GM12864 (cell line): Measurements from ENCODE around the gene SHLD1.

Experiments
- DNase-seq: peaks from one replicate; pipeline ENCODE4 v3.0.0-alpha.2; 2011; ENCODE audit warnings: low read depth
- H3K4me3 ChIP-seq: 2 replicates; pipeline ENCODE4 v1.5.1; 2011; ENCODE audit warnings: mild to moderate bottlenecking, low read depth, low read length, control low read depth
- CTCF ChIP-seq: IDR thresholded peaks from 2 replicates; pipeline ENCODE4 v1.5.1; 2011; ENCODE audit warnings: low read depth, mild to moderate bottlenecking, moderate library complexity, low read length, control low read depth, inconsistent platforms; ENCODE audit errors: missing control alignments

Gene SHLD1

GRCh38 chr20:5840411-5841002, 90.3 kb downstream of the SHLD1 start:
- H3K4me3 ChIP-seq, result no peak overlapping the region
- no peak for TF ChIP-seq CTCF
- no peak for DNase-seq

- no peak overlapping the region for H3K4me3 ChIP-seq
- no peak for DNase-seq
- TF ChIP-seq CTCF, result no peak
Observed at GRCh38 chr20:5841522-5841921, 91.3 kb downstream of the SHLD1 start.

GRCh38 chr20:5842465-5842864, 92.3 kb downstream of the SHLD1 start:
- no peak for DNase-seq
- no peak for TF ChIP-seq CTCF
- H3K4me3 ChIP-seq, result no peak overlapping the region

GRCh38 chr20:5843054-5843592, 92.9 kb downstream of the SHLD1 start:
- peak; percentile 43 for DNase-seq
- H3K4me3 ChIP-seq, result no peak overlapping the region
- no peak for TF ChIP-seq CTCF

- TF ChIP-seq CTCF, result no peak
- H3K4me3 ChIP-seq, result no peak overlapping the region
- peak; percentile 67 for DNase-seq
Observed at GRCh38 chr20:5844063-5844681, 94.0 kb downstream of the SHLD1 start.

GRCh38 chr20:5845681-5846615, 95.7 kb downstream of the SHLD1 start:
- H3K4me3 ChIP-seq, result no peak overlapping the region
- no peak for DNase-seq
- TF ChIP-seq CTCF, result no peak
